T-helper 1 cell treated with Interleukin-12 subunit alpha and Interleukin-12 subunit beta and Interleukin-4 antibody, amounts not matched to agents 30 μg/mL and 1 μg/mL, for 36 hours (primary cell): ENCODE results near the gene FOXD4.
"Not testable (repeated sequence)": the region's sequence is repeated elsewhere in the genome, so short reads cannot be mapped to it uniquely, and the experiment has no call there.

Source experiments
- H3K27ac Mint-ChIP-seq: one replicate; pipeline ENCODE4 v1.8.0; 2021; ENCODE audit warnings: mild to moderate bottlenecking, mixed read lengths
- H3K27me3 Mint-ChIP-seq: one replicate; pipeline ENCODE4 v1.8.0; 2021; ENCODE audit warnings: low read depth, mixed read lengths
- H3K36me3 Mint-ChIP-seq: one replicate; pipeline ENCODE4 v1.8.0; 2021; ENCODE audit warnings: low read depth, mixed read lengths
- H3K4me1 Mint-ChIP-seq: one replicate; pipeline ENCODE4 v1.8.0; 2021; ENCODE audit warnings: low read depth, mixed read lengths
- H3K4me3 Mint-ChIP-seq: one replicate; pipeline ENCODE4 v1.8.0; 2021; ENCODE audit warnings: mild to moderate bottlenecking, moderate library complexity, mixed read lengths
- H3K9me3 Mint-ChIP-seq: one replicate; pipeline ENCODE4 v1.8.0; 2021; ENCODE audit warnings: mixed read lengths

FOXD4 gene

GRCh38 chr9:73900-74525, 44.2 kb downstream of the FOXD4 start:
- H3K9me3 Mint-ChIP-seq, H3K4me1 Mint-ChIP-seq, H3K36me3 Mint-ChIP-seq, H3K27ac Mint-ChIP-seq: not testable (repeated sequence)
- Mint-ChIP-seq H3K27me3 (peaks cover 27% of the 10 kb centered on the region), H3K4me3 (peak overlapping the region; percentile 51)

DNA sequence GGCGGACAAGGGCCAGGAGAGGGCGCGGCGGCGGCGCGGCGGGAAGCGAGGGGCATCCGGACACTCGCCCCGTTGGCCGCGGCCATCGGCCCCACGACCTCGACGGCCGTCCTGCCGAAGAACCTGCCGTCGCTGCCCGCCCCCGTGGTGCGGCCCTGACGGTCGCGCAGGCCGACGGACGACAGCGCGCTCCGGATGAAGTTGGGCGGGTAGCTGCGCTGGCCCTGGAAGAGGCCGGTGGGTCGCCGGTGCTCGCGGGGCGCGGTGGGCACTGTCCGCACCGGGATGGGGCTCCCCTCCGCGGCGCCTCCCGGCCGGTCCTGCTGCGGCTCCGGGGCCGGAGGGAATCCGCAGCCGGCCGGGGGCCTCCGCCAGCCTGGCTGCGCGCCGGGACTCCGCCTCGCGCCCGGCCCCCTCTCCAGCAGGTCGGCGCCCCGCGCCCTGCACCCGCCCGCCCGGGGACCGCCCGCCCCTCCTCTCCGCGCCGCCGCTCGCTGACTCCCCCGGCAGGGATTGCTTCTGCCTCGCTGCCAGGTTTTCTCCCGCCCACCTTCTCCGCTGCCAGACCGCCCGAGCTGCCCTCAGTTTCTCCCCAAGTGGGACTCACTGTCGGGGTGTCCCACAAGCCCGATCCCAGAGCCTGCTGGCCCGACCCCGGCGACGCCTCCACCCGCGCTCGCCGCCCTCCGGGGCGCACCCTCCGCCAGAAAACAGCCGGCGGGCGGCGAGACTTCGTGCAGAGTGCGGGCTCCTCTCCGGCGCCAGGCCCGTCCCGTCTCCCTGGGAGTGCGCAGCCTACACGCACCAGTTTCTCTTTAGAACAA, 44.9 kb downstream of the FOXD4 start:
- peaks cover 27% of the 10 kb centered on the region for H3K27me3 Mint-ChIP-seq
- H3K4me1 Mint-ChIP-seq: not testable (repeated sequence)

More for the DNA sequence above, 44.9 kb downstream of the FOXD4 start:
- H3K9me3 Mint-ChIP-seq, H3K27ac Mint-ChIP-seq, H3K36me3 Mint-ChIP-seq: not testable (repeated sequence)
- peak overlapping the region; percentile 44 for H3K4me3 Mint-ChIP-seq
